ENCODE results near the gene STRADA. TPM values are rescaled to one million over a fixed set of nuclear protein-coding genes. Genes with fewer than 3 reads are reported as not detected.

The STRADA gene
- total RNA-seq, 2 donors from 2014 or later = 71.7 to 77.7 TPM

Other genes starting within 250 kb of the STRADA start
- not detected for gene KCNH6, start 218.4 kb downstream of the STRADA start, total RNA-seq
- 100 to 1,000 TPM; 124 to 126 TPM for gene DCAF7, start 191.3 kb downstream of the STRADA start, total RNA-seq
- 10 to 100 TPM; 32.7 to 35.1 TPM for gene TACO1, start 140.9 kb downstream of the STRADA start, total RNA-seq
- gene MAP3K3, start 119.4 kb downstream of the STRADA start, total RNA-seq = 10 to 100 TPM; 34.9 to 46.8 TPM
- 100 to 1,000 TPM; 227 to 324 TPM for gene LIMD2, start 41.7 kb downstream of the STRADA start, total RNA-seq
- gene CCDC47, start 31.8 kb upstream of the STRADA start, total RNA-seq = 10 to 100 TPM; 59.5 to 60.3 TPM
- gene DDX42, start 32.4 kb upstream of the STRADA start, total RNA-seq = 100 to 1,000 TPM; 112 to 114 TPM
- gene PSMC5, start 85.6 kb upstream of the STRADA start, total RNA-seq = 100 to 1,000 TPM; 144 to 161 TPM
- 10 to 100 TPM; 36.0 to 42.3 TPM for gene FTSJ3, start 85.9 kb upstream of the STRADA start, total RNA-seq
- gene SMARCD2, start 100.9 kb upstream of the STRADA start, total RNA-seq = 100 to 1,000 TPM; 103 to 121 TPM
- gene CSH2, start 131.9 kb upstream of the STRADA start, total RNA-seq = not detected
- not detected for gene GH2, start 140.1 kb upstream of the STRADA start, total RNA-seq
- not detected for gene CSH1, start 154.8 kb upstream of the STRADA start, total RNA-seq
- gene CSHL1, start 169.5 kb upstream of the STRADA start, total RNA-seq = not detected
- not detected for gene GH1, start 177.0 kb upstream of the STRADA start, total RNA-seq
- gene CD79B, start 190.5 kb upstream of the STRADA start, total RNA-seq = 10 to 100 TPM; 24.8 to 31.0 TPM
- 1 to 10 TPM in 1 of 2 donors, under 1 TPM in 1; 0.93 to 1.0 TPM for gene SCN4A, start 231.1 kb upstream of the STRADA start, total RNA-seq

Measured in activated T-cell treated with anti-CD3 and anti-CD28 coated beads, Interleukin-2, amount 50 U/mL, for 72 hours (primary cell).